Endothelial cell of umbilical vein (primary cell): ENCODE results near the gene SDK2. TPM values are rescaled to one million over a fixed set of nuclear protein-coding genes. Genes with fewer than 3 reads are reported as not detected.

Experiments used
- BruUV-seq: library from RNA; stranded (reverse); fragments of 400-500 nt; replicated peaks from 2 replicates; lab custom pipeline; 2021; lab: Mats Ljungman, UMichigan
- CTCF ChIA-PET: fragments of 300-600, 350-600 bp; sonication (Branson Sonifier 250); formaldehyde crosslinking; loops from one replicate; lab custom pipeline; 2021; ENCODE audit warnings: antibody characterized with exemption, inconsistent platforms; lab: Charles Lee
- POLR2A ChIA-PET: fragments of 300-600, 350-600 bp; sonication (Branson Sonifier 250); formaldehyde crosslinking; loops from one replicate; lab custom pipeline; 2021; ENCODE audit warnings: antibody characterized with exemption, inconsistent platforms; lab: Charles Lee
- DNase-seq: peaks from one replicate; pipeline ENCODE4 v3.0.0-alpha.2; 2011; ENCODE audit warnings: low read depth, low spot score
- FAIRE-seq: peaks from 2 replicates; lab custom pipeline; 2011; peaks lifted over from hg19 to GRCh38; lab: Jason Lieb, UNC
- H2AFZ ChIP-seq: 2 replicates; pipeline ENCODE4 v1.6.0; 2012; ENCODE audit warnings: low read depth, low read length, control low read depth, inconsistent platforms
- H3K27ac ChIP-seq: 2 replicates; pipeline ENCODE4 v1.5.1; 2011; ENCODE audit warnings: low read depth, mild to moderate bottlenecking, control low read depth, low read length, moderate library complexity; ENCODE audit not compliant: insufficient read depth
- H3K27me3 ChIP-seq, 2 experiments: 2 replicates each; pipeline versions ENCODE4 v1.6.0 to v1.6.1; 2011; ENCODE audit warnings: low read length in 2 of 2, mixed read lengths in 1 of 2; ENCODE audit not compliant: control insufficient read depth in 2 of 2, insufficient read depth in 2 of 2
- H3K36me3 ChIP-seq, 2 experiments: 2 replicates in 1 of 2; 3 replicates in 1 of 2; pipeline ENCODE4 v1.5.1; 2011; ENCODE audit warnings: low read length in 2 of 2, mild to moderate bottlenecking in 1 of 2, moderate library complexity in 1 of 2; ENCODE audit not compliant: control insufficient read depth in 2 of 2, insufficient read depth in 2 of 2; ENCODE audit errors: extremely low read depth in 1 of 2
- H3K4me1 ChIP-seq: 3 replicates; pipeline ENCODE4 v1.5.1; 2011; ENCODE audit warnings: mild to moderate bottlenecking, low read length; ENCODE audit not compliant: control insufficient read depth, insufficient read depth; ENCODE audit errors: extremely low read depth
- H3K4me2 ChIP-seq: 2 replicates; pipeline ENCODE4 v1.6.1; 2011; ENCODE audit warnings: low read length, control low read depth, mixed read lengths; ENCODE audit not compliant: insufficient read depth
- H3K4me3 ChIP-seq, 3 experiments: fragments of 200-600 bp in 1 of 3; sonication (generic), shearing (Covaris generic) in 1 of 3; replicated peaks in 1 of 3; 2 replicates each; pipeline ENCODE4 v1.5.1; 2011 to 2016; ENCODE audit warnings: control low read depth in 3 of 3, low read length in 3 of 3, mild to moderate bottlenecking in 2 of 3, inconsistent platforms in 1 of 3, low read depth in 1 of 3, moderate library complexity in 1 of 3; ENCODE audit not compliant: insufficient read depth in 1 of 3
- H3K79me2 ChIP-seq: 2 replicates; pipeline ENCODE4 v1.6.0; 2012; ENCODE audit warnings: low read length, inconsistent platforms; ENCODE audit not compliant: control insufficient read depth, insufficient read depth
- H3K9ac ChIP-seq: replicated peaks from 2 replicates; pipeline ENCODE3; 2011; ENCODE audit warnings: low read length, control low read depth; ENCODE audit not compliant: insufficient read depth; ENCODE audit errors: extremely low read depth
- H3K9me1 ChIP-seq: replicated peaks from 3 replicates; pipeline ENCODE4 v1.6.0; 2011; ENCODE audit warnings: mild to moderate bottlenecking, low read length; ENCODE audit not compliant: control insufficient read depth, insufficient read depth; ENCODE audit errors: extremely low read depth
- H3K9me3 ChIP-seq: replicated peaks from 2 replicates; pipeline ENCODE4 v1.5.1; 2012; ENCODE audit warnings: low read length, inconsistent platforms; ENCODE audit not compliant: control insufficient read depth, insufficient read depth
- H4K20me1 ChIP-seq: replicated peaks from 2 replicates; pipeline ENCODE3; 2011; ENCODE audit warnings: mild to moderate bottlenecking, low read length; ENCODE audit not compliant: control insufficient read depth, insufficient read depth; ENCODE audit errors: extremely low read depth
- EZH2 ChIP-seq: IDR thresholded peaks from 2 replicates; pipeline ENCODE4 v1.6.1; 2012; ENCODE audit warnings: borderline replicate concordance, low read depth, mild to moderate bottlenecking, moderate library complexity, low read length, inconsistent platforms; ENCODE audit not compliant: severe bottlenecking
- FOS ChIP-seq: IDR thresholded peaks from 2 replicates; pipeline ENCODE4 v1.6.1; 2011; ENCODE audit warnings: mild to moderate bottlenecking, low read length, moderate library complexity, borderline replicate concordance; ENCODE audit not compliant: insufficient read depth
- GATA2 ChIP-seq: IDR thresholded peaks from 2 replicates; pipeline ENCODE4 v1.7.0; 2011; ENCODE audit warnings: low read depth, mild to moderate bottlenecking, moderate library complexity, mixed read lengths, low read length; ENCODE audit not compliant: insufficient read length, insufficient read depth
- JUN ChIP-seq: IDR thresholded peaks from 2 replicates; pipeline ENCODE4 v1.6.1; 2011; ENCODE audit warnings: borderline replicate concordance, low read depth; ENCODE audit not compliant: insufficient read length, insufficient read depth
- MYC ChIP-seq: IDR thresholded peaks from one replicate; pipeline ENCODE4 v1.6.1; 2011; ENCODE audit warnings: mild to moderate bottlenecking, low read depth, low read length
- POLR2A ChIP-seq: IDR thresholded peaks from 2 replicates; pipeline ENCODE4 v1.6.1; 2012; ENCODE audit warnings: low read depth, mild to moderate bottlenecking, control low read depth, low read length
- POLR2AphosphoS5 ChIP-seq: IDR thresholded peaks from 2 replicates; pipeline ENCODE4 v1.6.1; 2012; ENCODE audit warnings: low read depth, mild to moderate bottlenecking, control low read depth, low read length, moderate library complexity; ENCODE audit not compliant: insufficient read depth
- dilution Hi-C: fragments of 300-500 bp; cut with MboI; formaldehyde crosslinking; loops from one replicate; pipeline ENCODE4 v1.15.0; 2019; ENCODE audit warnings: low sequenced_read_pairs; ENCODE audit not compliant: extremely low pct_ligation_motif_present
- intact Hi-C: fragments of 100-400 bp; cut with micrococcal nuclease; formaldehyde crosslinking; loops from one replicate; pipeline ENCODE4 v1.10.0; 2022
- polyA plus RNA-seq, 4 experiments: library from polyadenylated mRNA; depleted of rRNA in 3 of 4; stranded (reverse) in 3 of 4; unstranded in 1 of 4; fragments of >200 nt; gene quantifications; 2 replicates each; pipeline versions ENCODE4 v1.2.1 to v1.2.3, GENCODE V29; 2011 to 2012; ENCODE audit warnings: missing spikeins in 1 of 4
- total RNA-seq: library from RNA; stranded (reverse); gene quantifications from 2 replicates; pipeline ENCODE4 v1.2.3, GENCODE V29; 2021
- TF ChIP-seq, protein P1 (sequence below), 2 donors: IDR thresholded peaks; 1 replicate in 1 of 2; 2 replicates in 1 of 2; pipeline ENCODE4 v1.5.1; 2011; ENCODE audit warnings: low read length in 2 of 2, mild to moderate bottlenecking in 2 of 2, moderate library complexity in 2 of 2, control low read depth in 1 of 2, inconsistent platforms in 1 of 2, low read depth in 1 of 2; ENCODE audit not compliant: insufficient read depth in 1 of 2; ENCODE audit errors: extremely low read depth in 1 of 2
- TF ChIP-seq, protein P2 (sequence below): IDR thresholded peaks from 2 replicates; pipeline ENCODE4 v1.6.1; 2011; ENCODE audit not compliant: insufficient read depth, insufficient read length

The SDK2 gene
- total and polyA plus RNA-seq, 2 donors (not counting 3 experiments of a cell fraction or from before 2014, with no cell fraction given) = not detected

DNA sequence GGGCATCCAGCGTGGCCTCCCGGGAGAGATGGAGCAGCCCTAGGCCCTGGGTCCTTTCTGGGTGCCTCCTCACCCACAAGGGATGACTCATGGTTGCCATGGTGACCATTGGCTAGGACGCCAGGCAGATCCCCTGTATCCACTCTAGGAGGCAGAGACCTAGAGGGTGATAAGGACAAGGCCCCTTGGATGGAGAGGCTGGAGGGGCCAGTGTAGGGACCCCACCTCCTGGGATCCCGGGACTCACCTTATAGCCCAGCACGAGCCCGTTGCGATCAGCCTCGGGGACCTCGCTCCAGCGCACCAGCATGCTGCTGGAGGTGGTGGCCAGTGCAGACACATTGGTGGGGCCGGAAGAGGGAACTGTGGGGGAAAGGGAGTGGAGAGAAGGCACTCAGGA lies 250.3 kb downstream of the SDK2 start:
- ChIA-PET CTCF (interaction anchor here (1.5 kb wide), 1 partner anchor 24 kb away, joined by 4 read pairs; no protein-coding TSS in a partner anchor), POLR2A (no interaction called here)
- H3K9me3 ChIP-seq = no peaks in the 10 kb centered on the region
- no peak overlapping the region for H2AFZ ChIP-seq
- FAIRE-seq (no peak), DNase-seq (no peak)
- H4K20me1 ChIP-seq = no peaks in the 10 kb centered on the region
- intact Hi-C loops (no loop called here), dilution Hi-C loops (no loop called here)
- TF ChIP-seq JUN (no peak), EZH2 (no peak), FOS (no peak), POLR2AphosphoS5 (no peak), MYC (no peak), GATA2 (no peak), POLR2A (no peak)
- TF ChIP-seq, protein P1, sequence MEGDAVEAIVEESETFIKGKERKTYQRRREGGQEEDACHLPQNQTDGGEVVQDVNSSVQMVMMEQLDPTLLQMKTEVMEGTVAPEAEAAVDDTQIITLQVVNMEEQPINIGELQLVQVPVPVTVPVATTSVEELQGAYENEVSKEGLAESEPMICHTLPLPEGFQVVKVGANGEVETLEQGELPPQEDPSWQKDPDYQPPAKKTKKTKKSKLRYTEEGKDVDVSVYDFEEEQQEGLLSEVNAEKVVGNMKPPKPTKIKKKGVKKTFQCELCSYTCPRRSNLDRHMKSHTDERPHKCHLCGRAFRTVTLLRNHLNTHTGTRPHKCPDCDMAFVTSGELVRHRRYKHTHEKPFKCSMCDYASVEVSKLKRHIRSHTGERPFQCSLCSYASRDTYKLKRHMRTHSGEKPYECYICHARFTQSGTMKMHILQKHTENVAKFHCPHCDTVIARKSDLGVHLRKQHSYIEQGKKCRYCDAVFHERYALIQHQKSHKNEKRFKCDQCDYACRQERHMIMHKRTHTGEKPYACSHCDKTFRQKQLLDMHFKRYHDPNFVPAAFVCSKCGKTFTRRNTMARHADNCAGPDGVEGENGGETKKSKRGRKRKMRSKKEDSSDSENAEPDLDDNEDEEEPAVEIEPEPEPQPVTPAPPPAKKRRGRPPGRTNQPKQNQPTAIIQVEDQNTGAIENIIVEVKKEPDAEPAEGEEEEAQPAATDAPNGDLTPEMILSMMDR (IDR thresholded peaks at IDR 0.05; ENCODE audit: extremely low read depth in 1 of 2, insufficient read depth in 1 of 2, low read depth in 1 of 2, low read length in 2 of 2) = no peak
- TF ChIP-seq, protein P2, sequence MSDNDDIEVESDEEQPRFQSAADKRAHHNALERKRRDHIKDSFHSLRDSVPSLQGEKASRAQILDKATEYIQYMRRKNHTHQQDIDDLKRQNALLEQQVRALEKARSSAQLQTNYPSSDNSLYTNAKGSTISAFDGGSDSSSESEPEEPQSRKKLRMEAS = no peak
- H3K79me2 ChIP-seq = no peaks in the 10 kb centered on the region
- H3K4me1 ChIP-seq = no peaks in the 10 kb centered on the region
- no peaks in the 10 kb centered on the region for H3K9me1 ChIP-seq
- no peaks in the 10 kb centered on the region for H3K36me3 ChIP-seq
- no peak overlapping the region for H3K9ac ChIP-seq
- H3K4me3 ChIP-seq = no peak overlapping the region
- no TSS peak for BruUV-seq
- H3K27ac ChIP-seq = no peak overlapping the region
- H3K4me2 ChIP-seq = no peak overlapping the region
- no peaks in the 10 kb centered on the region for H3K27me3 ChIP-seq
